Fibroblast of skin of right biceps (primary cell): ENCODE data around the gene CYB5R3.

Experiments
- DNase-seq: peaks from one replicate; pipeline ENCODE4 v3.0.0-alpha.2; 2013

CYB5R3 gene

GRCh38 chr22:42649246-42650099, at the start of gene CYB5R3:
CYB5R3 (minus strand) TSS chr22:42649392; CDS start chr22:42649315, 77 bp downstream.
- peak; percentile 91 for DNase-seq

GRCh38 chr22:42697542-42698013, 48.4 kb upstream of the CYB5R3 start:
- DNase-seq, result peak; percentile 87

GRCh38 chr22:42696331-42696967, 47.3 kb upstream of the CYB5R3 start:
- DNase-seq, result no peak

- DNase-seq, result no peak
Measured at GRCh38 chr22:42695294-42695693, 46.1 kb upstream of the CYB5R3 start.

GRCh38 chr22:42693763-42694683, 44.8 kb upstream of the CYB5R3 start:
- no peak for DNase-seq

DNA sequence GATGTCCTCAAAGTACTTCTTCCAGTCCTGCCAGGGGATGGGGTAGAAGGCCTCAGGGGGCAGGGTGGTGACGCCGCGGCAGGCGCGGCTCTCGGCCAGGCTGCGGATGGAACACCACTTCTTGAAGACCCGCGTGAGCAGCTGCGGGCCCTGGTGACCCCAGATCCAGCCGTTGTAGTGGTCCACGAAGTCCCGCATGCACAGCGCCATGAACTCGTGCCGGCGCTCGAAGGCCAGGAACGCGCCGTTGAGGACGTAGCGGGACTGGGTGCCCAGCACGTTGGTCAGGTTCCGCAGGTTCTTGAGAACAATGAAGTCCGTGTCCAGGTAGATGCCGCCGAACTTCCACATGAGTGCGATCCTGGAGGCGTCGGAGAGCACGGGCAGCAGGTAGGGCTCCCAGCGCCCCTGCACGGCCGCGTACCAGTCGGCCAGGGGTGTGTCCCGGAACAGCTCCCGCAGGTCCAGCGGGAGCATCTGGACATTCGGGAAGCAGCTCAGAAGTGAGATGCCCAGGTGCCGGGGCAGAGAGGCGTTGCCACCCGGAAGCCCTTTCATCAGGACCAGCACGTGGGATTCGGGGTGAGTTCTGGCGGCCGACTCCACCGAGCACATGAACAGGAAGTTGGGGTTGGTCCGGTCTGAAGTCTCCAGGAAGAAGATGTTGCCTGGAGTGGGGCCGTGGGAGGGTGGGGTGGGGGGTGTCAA, 44.0 kb upstream of the CYB5R3 start:
- DNase-seq, result no peak

- no peak for DNase-seq
Measured at GRCh38 chr22:42692239-42693054, 43.3 kb upstream of the CYB5R3 start.

GRCh38 chr22:42691440-42691839, 42.2 kb upstream of the CYB5R3 start:
- DNase-seq, result no peak

DNA sequence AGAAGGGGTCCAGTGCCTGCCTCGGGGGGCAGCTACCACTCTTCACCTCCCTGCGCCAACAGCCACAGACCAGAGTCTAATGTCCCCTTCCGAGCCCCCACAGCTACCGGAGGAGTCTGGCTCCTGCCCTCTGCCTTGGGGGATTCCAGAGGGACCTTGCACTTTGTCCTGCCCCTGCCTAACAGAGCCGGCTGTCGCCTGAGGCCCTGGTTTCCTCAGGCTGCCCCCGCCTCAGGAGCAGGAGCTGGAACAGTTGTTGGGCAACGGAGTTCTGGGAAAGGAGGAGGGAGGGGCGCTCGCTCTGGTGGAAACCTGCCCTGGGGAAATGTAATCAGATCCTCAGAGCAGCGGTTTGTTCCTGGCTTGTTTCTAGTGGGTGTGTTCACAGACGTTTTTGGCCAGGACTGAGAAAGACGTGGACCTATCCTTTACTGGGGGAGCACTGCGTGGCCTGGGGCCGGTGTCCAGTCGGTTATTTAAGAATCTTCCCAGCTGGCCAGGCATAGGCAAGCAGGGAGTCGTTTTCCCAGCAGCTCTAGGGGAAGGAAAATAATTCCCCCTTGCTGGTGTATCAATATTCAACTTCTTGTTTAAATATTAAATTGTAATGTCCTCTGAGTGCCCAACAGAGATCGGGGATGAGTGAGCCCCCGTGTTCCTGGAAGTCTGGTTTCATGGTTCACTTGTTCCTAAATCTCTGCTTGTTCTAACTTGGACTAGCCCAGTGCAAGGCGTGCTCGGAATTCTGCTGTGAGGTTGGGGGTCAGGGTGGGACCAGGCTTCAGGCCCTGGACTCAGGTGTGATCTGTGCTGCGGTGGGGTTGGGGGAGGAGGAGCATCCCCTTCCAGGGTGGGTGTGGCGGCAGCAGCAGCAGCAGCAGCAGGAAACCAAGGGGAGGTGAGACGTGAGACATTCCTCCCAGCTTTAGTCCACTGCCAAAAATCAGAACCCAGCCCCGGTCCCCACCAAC, 39.3 kb upstream of the CYB5R3 start:
- DNase-seq, result peak; percentile 87

DNA sequence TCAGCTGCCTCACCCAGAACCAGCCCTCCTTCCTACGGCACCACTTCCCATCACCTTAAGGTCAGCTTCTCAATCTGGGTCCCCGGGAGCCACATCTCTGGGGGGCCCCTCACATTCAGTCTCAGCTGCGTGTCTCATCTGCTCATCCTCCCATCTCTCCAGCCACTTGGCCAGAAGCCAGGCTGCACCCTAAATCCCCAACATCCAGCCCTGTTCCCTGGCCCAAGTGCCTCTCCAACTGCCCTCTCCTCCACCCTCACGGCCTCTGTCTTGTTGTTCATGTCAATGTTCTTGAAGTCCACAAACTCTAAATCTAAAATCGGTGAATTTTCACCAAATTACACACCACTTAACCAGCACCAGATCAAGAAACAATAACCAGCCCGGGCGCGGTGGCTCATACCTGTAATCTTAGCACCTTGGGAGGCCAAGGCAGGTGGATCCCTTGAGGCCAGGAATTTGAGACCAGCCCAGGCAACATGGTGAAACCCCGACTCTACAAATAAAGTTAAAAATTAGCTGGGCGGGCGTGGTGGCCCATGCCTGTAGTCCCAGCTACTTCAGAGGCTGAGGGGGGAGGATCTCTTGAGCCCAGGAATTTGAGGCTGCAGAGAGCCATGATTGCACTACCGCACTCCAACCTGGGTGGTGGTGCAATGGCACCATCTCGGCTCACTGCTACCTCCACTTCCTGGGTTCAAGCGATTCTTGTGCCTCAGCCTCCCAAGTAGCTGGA, 37.7 kb upstream of the CYB5R3 start:
- DNase-seq, result no peak

GRCh38 chr22:42685941-42686653, 36.9 kb upstream of the CYB5R3 start:
- no peak for DNase-seq

DNA sequence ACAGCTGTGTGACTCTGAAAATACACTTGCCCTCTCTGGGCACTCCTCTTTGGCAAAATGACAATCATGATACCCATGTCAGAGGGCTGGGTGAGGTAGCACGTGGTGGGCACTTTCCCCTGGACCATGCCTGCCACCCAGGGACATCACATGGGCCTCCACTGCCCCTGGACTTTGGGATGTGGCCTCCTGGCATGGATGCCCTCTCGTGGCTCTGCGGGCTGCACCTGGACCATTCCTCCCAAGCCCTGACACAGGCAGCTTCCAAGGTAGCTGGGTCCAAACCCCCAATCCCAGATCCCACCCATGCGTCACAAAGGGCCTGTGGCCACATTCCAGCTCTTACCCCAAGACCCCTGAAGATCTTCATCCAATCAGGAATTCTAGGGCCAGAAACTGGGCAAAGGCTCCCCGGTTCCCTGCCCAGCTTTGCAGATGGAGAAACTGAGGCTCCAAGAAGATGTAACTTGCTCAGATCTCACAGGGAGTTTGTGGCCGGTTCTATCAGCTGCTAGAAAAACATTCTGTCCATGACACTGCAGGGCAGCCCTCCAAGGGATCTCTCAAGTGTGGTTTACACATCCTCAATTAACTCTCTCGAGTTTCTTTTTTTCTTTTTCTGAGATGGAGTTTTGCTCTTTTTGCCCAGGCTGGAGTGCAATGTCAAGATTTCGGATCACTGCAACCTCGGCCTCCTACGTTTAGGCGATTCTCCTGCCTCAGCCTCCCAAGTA, 35.4 kb upstream of the CYB5R3 start:
- peak; percentile 33 for DNase-seq

DNA sequence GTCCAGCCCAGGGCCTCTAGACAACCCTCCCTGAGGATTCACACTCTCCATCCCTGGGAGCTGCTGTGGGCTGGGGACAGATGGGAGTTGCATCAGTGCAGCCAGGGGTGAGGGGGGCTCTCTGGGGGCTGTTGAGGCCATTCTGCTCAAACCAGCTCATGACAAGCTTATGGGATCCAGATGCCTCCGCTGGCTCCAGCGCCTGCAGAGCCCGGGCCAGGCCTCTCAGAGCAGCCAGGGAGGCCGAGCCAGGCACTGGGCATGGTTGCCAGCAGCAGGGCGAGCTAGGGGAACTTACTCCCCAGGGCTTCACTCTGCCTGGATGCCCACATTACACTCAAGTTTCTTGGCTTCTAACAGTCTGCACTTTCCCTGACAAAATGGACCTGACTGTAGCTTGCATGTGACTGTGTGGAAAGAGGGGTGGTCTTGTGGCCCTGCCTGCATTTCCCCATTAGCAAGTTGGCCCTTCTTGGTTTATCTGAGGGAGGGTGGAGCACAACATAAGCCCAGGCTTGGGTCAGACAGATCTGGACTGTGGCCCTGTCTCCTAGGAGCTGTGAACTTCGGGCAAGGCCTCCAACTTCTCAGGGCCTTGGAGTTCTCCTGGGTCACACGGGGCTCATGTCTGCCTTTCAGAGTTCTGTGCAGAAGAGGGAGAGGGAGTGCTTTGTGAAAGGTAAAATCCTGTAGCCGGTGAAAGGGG, 34.5 kb upstream of the CYB5R3 start:
- no peak for DNase-seq

DNA sequence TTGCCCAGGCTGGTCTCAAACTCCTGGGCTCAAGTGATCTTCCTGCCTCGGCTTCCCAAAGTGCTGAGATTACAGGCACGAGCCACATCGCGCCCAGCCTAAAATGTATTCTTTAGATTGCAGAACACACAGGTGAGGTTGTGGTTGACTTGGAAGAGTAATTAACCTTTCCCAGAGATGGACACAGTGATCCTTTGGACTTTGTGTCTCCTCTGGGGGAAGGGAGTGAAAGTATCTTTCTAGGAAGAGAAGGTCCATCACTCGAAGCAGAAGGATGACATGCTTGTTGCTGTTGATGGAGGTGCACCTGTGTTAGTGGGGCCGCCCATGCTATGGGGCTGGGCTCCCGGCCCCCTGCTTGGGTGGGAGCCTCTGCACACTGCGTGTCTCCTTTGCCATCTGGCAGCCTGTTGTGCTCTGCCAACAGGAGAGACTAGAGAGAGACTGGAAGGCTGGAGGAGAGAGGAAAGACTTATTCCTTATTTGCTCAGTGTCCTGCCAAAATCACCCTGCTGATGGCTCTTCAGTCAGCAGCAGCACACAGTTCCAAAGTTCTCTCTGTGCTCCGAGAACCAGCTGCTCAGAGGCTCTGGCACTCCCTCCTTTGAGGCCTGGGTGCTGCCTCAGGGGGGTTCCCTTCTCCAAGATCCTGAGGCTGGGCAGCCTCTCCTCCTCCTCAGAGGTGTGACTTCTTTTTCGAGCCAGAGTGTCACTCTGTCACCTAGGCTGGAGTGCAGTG, 33.1 kb upstream of the CYB5R3 start:
- no peak for DNase-seq

GRCh38 chr22:42680648-42681047, 31.5 kb upstream of the CYB5R3 start:
- peak; percentile 98 for DNase-seq

GRCh38 chr22:42679691-42680090, 30.5 kb upstream of the CYB5R3 start:
- DNase-seq, result no peak

GRCh38 chr22:42678894-42679293, 29.7 kb upstream of the CYB5R3 start:
- DNase-seq, result no peak
